NCI-H1930 (cell line): ENCODE data around the gene LLGL1.

Experiments
- DNase-seq, 2 experiments: peaks; one replicate each; lab custom pipeline; 2025; lab: John Stamatoyannopoulos, UW

The LLGL1 gene

DNA sequence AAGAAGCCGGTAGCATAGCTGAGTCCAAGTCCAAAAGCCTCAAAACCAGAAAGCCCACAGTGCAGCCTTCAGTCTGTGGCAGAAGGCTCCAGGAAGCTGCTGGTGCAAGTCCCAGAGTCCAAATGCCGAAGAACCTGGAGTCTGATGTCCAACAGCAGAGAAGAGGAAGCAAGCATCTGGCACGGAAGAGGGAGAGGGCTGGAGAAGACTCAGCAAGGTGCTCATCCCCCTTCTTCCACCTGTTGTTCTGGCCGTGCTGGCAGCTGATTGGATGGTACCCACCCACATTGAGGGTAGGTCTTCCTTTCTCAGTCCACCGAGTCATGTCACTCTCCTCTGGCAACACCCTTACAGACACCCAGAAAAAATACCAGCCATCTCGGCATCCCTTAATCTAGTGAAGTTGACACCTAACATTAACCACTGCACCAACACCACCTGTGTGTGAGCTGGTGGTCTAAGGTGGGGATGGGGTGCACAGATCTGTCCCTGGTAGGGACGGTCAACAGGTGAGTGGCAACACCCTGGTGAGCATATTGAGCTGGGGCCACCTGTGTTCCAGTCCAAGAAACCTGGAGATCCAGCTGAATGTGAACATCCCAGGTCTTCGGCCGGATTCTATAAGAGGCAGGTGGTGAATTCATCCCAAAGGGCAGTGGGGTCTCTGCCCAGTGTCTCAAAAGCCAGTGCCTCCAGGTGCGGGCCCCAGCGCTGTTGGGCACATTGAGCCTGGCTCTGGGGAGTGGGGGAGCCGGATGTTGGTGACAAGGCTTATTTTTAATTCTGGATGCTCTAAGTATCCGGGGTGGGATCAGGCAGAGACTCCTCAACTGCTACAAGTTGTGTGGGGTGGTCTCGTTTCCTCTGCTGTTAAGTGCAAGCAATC, 44.9 kb downstream of the LLGL1 start:
- DNase-seq, result no peak

DNA sequence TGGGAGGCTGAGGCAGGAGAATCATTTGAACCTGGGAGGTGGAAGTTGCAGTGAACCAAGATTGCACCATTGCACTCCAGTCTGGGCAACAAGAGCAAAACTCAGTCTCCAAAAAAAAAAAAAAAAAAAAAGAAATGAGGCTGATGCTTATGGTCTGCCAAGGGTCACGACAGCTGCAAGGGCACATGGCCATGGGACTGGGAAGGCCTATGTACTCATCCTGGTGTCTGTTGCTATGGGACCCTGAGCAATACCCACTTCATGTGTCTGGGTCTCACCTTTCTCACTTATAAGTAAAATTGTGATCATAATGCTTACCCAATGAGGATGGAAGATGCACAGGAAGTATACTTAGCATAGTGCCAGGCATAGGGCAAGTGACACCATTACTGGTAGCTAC, 51.6 kb downstream of the LLGL1 start:
- no peak for DNase-seq

DNA sequence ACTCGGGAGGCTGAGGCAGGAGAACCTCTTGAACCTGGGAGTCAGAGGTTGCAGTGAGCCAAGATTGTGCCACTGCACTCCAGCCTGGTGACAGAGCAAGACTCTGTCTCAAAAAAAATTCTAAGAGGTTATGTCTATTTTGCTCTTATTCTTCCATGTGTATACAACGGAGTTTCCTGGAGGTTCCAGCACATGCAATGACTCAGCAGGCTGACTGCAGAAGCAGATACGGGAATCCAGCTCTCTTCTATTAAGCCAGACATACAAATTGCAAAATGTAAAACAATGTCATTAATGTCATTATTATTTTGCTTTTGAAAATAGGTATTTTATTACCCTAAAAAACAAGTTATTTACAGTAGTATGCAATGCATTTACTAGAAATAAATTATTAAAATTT, 53.4 kb downstream of the LLGL1 start:
- no peak for DNase-seq

DNA sequence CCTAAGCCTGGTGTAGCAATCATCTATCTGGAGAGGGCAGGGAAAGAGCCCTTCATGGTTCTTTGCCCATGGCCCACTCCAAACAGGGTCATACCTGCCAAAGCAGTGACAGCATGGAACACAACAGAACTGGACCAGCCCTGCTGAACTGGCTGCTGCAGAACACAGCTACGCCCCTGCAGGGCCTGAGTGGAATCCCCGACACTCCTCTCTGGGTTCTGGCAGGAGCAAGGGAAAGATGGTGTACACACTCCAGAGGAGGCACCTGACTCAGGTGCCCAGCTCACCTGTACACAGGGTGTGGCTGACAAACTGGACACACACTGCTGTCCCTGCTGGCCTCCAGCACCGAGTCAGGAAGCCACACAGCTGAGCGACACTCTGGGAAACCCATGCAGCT, 54.8 kb downstream of the LLGL1 start:
- DNase-seq, result no peak

DNA sequence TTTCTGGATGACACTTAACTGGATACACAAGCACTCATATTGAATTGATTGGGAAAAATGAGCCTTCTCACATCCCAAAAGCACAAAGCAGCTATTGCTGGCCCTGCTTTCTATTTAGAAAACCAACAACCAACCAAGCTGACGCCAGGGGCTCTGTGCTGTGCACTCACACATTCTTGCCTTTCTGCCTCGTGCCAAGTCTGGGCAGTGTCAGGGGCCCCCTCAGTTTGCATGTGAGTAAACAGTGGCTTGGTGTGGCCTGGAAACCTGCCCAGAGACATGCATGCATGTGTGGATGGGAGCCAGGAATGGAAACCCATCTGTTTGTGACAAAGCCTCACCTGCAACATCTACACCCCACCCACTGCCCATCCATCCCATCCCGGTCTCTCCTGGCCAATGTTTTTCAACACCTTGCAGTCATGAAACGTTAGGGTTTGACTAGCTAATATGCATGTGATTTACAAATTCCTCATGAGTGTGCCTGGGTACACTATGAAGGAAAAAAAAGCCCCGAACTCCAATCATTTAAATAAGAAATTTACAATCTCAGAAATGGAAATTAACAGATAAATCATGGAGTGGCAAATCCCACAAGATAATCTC, 55.4 kb downstream of the LLGL1 start:
- no peak for DNase-seq

DNA sequence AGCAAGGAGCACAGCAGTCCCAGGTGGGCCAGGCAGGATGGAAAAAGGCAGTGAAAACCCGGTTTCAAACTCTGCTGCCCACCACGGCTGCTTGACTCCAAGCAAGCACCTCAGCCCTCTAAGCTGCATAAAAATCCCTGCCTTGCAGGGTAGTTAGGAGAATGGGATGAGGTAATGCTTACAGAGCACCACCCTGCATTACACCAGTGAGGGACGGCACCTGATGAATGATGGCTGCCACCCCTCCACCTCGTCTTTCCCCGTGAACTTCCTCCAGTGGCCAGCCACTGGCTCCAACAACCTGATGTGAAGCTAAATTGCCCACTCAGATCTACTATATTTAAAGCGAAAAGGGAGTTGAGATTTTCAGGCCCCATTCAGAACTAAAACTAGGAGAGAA, 56.4 kb downstream of the LLGL1 start:
- DNase-seq, result no peak

DNA sequence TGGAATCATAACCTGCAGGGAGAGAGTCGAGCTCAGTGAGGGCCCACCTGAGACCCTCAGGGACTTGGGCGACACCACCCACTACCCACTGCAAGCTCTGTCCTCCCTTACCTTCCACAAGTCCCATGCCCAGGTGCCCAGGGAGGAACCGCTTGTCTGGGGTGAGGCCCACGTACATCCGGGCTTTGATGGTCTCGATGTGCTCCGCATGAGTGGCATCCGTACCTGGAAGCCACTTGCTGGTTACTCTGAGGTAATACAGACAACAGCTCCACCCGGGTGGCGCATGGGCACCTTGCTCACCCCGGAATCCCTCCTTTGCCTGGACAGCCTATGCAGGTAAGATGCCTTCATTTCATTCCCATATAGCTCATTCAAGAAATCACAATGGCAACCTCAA, 59.9 kb downstream of the LLGL1 start:
- no peak for DNase-seq

DNA sequence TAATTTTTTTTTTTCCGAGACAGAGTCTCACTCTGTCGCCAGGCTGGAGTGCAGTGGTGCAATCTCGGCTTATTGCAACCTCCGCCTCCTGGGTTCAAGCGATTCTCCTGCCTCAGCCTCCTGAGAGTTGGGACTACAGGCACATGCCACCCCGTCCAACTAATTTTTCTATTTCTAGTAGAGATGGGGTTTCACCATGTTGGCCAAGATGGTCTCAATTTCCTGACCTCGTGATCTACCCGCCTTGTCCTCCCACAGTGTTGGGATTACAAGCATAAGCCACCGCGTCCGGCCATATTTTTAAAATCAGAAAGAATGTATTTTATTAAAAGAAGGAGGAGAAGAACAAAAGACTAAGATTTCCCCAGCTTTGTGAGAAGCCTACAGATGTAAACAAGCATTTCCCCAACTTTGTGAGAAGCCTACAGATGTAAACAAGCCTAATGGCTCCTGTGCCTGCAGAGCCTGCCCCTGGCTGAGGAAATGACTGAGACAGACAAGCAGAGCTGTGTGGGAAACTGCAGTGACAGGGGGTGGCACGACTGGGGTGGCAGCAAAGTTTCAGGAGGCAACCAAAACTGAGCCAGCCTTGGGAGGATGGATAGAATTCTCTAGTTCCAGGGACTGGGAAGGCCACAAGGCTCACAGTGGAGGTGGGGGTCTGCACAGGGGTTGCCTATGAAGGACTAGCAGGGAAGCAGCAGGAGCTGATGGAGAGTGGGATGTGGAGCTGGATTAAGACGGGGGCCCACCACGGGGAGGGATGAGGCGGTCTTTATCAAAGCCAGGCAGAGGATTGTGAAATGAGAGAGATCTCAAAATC, 66.5 kb downstream of the LLGL1 start:
- no peak for DNase-seq
